ENCODE results near the gene TRIM38.

TRIM38 gene

GRCh38 chr6:26006086-26006939 lies 43.7 kb downstream of the TRIM38 start:
- TF ChIP-seq POLR2AphosphoS5 (IDR thresholded peaks at IDR 0.05; ENCODE audit: low read depth, low read length) (no peak), SIN3A (IDR thresholded peaks at IDR 0.05; ENCODE audit: borderline replicate concordance, insufficient read depth, low read length) (no peak), TAF1 (IDR thresholded peaks at IDR 0.05; ENCODE audit: borderline replicate concordance, insufficient read depth, low read length) (no peak), REST (IDR thresholded peaks at IDR 0.05; ENCODE audit: insufficient read depth in 1 of 2, low read depth in 2 of 2, low read length in 2 of 2) (no peak), FOXP2 (optimal IDR thresholded peaks at IDR 0.05; ENCODE audit: borderline replicate concordance, extremely low read depth, extremely low read length, insufficient read depth) (no peak)

DNA sequence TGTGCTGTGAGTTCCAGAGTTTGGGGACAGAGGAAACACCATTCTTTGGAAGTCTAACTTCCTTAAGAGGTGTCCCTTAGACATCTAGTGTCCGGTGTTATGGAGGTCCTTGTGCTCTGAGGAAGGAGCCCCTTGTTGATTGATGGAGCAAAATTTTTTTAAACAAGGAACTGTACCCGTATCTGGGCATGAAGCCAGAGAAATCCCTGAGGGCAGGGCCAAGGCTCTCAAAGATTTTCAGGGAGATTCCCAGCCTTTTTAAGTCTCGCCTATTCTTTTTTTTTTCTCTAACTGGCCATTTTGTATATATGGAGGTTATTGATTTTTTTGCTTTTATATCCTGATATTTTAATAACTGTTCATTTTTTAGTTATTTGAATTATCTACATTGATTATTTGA lies 45.9 kb downstream of the TRIM38 start:
- TF ChIP-seq FOXP2 (optimal IDR thresholded peaks at IDR 0.05; ENCODE audit: borderline replicate concordance, extremely low read depth, extremely low read length, insufficient read depth) (no peak), REST (IDR thresholded peaks at IDR 0.05; ENCODE audit: insufficient read depth in 1 of 2, low read depth in 2 of 2, low read length in 2 of 2) (no peak), SIN3A (IDR thresholded peaks at IDR 0.05; ENCODE audit: borderline replicate concordance, insufficient read depth, low read length) (no peak), POLR2AphosphoS5 (IDR thresholded peaks at IDR 0.05; ENCODE audit: low read depth, low read length) (no peak), TAF1 (IDR thresholded peaks at IDR 0.05; ENCODE audit: borderline replicate concordance, insufficient read depth, low read length) (no peak)

DNA sequence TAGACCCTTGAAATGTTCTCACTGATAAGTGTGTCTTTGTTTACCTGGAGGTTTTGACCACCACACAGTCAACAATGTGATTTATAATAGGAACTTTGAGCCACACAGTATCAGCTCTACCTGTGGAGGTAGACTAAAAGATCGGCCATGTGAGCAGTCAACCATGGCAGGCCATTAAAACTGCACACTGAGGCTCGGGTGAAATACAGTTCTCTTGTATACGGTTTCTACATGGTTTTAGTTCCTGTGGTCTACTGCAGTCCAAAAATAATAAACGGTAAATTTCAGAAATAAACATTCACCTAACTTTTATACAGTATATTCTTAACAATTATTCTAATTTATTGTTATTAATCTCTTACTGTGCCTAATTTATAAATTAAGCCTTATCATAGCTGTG lies 47.2 kb downstream of the TRIM38 start:
- TF ChIP-seq POLR2AphosphoS5 (IDR thresholded peaks at IDR 0.05; ENCODE audit: low read depth, low read length) (no peak), SIN3A (IDR thresholded peaks at IDR 0.05; ENCODE audit: borderline replicate concordance, insufficient read depth, low read length) (no peak), FOXP2 (optimal IDR thresholded peaks at IDR 0.05; ENCODE audit: borderline replicate concordance, extremely low read depth, extremely low read length, insufficient read depth) (no peak), TAF1 (IDR thresholded peaks at IDR 0.05; ENCODE audit: borderline replicate concordance, insufficient read depth, low read length) (no peak), REST (IDR thresholded peaks at IDR 0.05; ENCODE audit: insufficient read depth in 1 of 2, low read depth in 2 of 2, low read length in 2 of 2) (no peak)

DNA sequence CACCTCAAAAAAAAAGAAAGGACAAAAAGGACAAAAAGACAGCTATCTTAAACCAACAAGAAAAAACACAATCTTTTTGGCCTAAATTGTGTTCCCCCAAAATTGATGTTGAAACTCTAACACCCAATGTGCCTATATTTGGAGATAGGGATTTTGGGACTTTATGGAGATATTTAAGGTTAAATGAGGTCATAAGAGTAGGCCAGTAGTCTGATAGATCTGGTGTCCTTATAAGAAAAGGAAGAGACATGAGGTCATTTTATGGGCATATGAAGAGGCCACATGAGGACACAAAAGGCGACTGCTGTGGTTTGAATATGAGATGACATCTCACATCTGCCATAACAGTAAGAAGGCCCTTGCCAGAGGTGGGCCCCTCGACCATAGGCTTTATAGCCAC lies 49.5 kb downstream of the TRIM38 start:
- TF ChIP-seq REST (IDR thresholded peaks at IDR 0.05; ENCODE audit: insufficient read depth in 1 of 2, low read depth in 2 of 2, low read length in 2 of 2) = no peak
- no peak for TF ChIP-seq TAF1 (IDR thresholded peaks at IDR 0.05; ENCODE audit: borderline replicate concordance, insufficient read depth, low read length)
- TF ChIP-seq POLR2AphosphoS5 (IDR thresholded peaks at IDR 0.05; ENCODE audit: low read depth, low read length) = no peak
- no peak for TF ChIP-seq FOXP2 (optimal IDR thresholded peaks at IDR 0.05; ENCODE audit: borderline replicate concordance, extremely low read depth, extremely low read length, insufficient read depth)
- TF ChIP-seq SIN3A (IDR thresholded peaks at IDR 0.05; ENCODE audit: borderline replicate concordance, insufficient read depth, low read length) = no peak

Measured in PFSK-1 (cell line).